Stimulated activated CD4-positive, alpha-beta T cell treated with anti-CD3 and anti-CD28 coated beads, Interleukin-2, amount 100 ng/mL, for 48 hours (primary cell): Measurements from ENCODE around the gene CDKN2B.

ENCODE experiments used
- DNase-seq, 2 donors: peaks; one replicate each; pipeline ENCODE4 v3.0.0-alpha.2; 2020

The CDKN2B gene

GRCh38 chr9:21993893-21994555, 15.1 kb downstream of the CDKN2B start, which contains the start of gene CDKN2A:
Gene CDKN2A (minus strand): TSS chr9:21994392.
- no peak for DNase-seq

- no peak for DNase-seq
Measured at GRCh38 chr9:21993007-21993406, 16.1 kb downstream of the CDKN2B start.

GRCh38 chr9:21991072-21991959, 17.8 kb downstream of the CDKN2B start:
- DNase-seq, result no peak

GRCh38 chr9:21989440-21990189, 19.5 kb downstream of the CDKN2B start:
- no peak for DNase-seq

- DNase-seq, result no peak
Measured at GRCh38 chr9:21988056-21988990, 20.8 kb downstream of the CDKN2B start.

- DNase-seq, result no peak
Measured at GRCh38 chr9:21985964-21986667, 23.0 kb downstream of the CDKN2B start.

- no peak for DNase-seq
Measured at GRCh38 chr9:21984101-21984500, 25.0 kb downstream of the CDKN2B start.

GRCh38 chr9:21983561-21983935, 25.6 kb downstream of the CDKN2B start:
- no peak for DNase-seq

- no peak for DNase-seq
Measured at GRCh38 chr9:21982861-21983560, 26.1 kb downstream of the CDKN2B start.

GRCh38 chr9:21982391-21982790, 26.7 kb downstream of the CDKN2B start:
- DNase-seq, result no peak

GRCh38 chr9:21976334-21976875, 32.7 kb downstream of the CDKN2B start:
- no peak for DNase-seq

GRCh38 chr9:21974722-21975409, 34.2 kb downstream of the CDKN2B start:
- DNase-seq, result no peak

GRCh38 chr9:21974343-21974721, 34.8 kb downstream of the CDKN2B start:
- DNase-seq, result no peak

GRCh38 chr9:21972361-21972760, 36.7 kb downstream of the CDKN2B start:
- no peak for DNase-seq

- no peak for DNase-seq
Measured at GRCh38 chr9:21970800-21971640, 38.1 kb downstream of the CDKN2B start.

- no peak for DNase-seq
Measured at GRCh38 chr9:21969951-21970799, 38.9 kb downstream of the CDKN2B start.

GRCh38 chr9:21969011-21969940, 39.8 kb downstream of the CDKN2B start:
- DNase-seq, result no peak
